ENCODE measurements around the gene KPNA1. TPM values are rescaled to one million over a fixed set of nuclear protein-coding genes. Genes with fewer than 3 reads are reported as not detected.

KPNA1 gene
- total and polyA plus RNA-seq, 2 of the 13 experiments (the other 11 are each of a cell fraction or from before 2014, with no cell fraction given): 15.4 to 30.0 TPM

GRCh38 chr3:122415762-122416654, 98.7 kb downstream of the KPNA1 start, which contains the start of gene WDR5B (continued):
- TF ChIP-seq ZNF788 (CRISPR knock-in tag; IDR thresholded peaks at IDR 0.05; ENCODE audit: borderline replicate concordance) (peak; percentile 87; the same call in 1 of the 2 replicates), NFYC (CRISPR knock-in tag; IDR thresholded peaks at IDR 0.05) (peak; percentile 89), ASH2L (IDR thresholded peaks at IDR 0.05; ENCODE audit: insufficient read length, low read depth, low read length) (peak; percentile 95), ELF1 (CRISPR knock-in tag; IDR thresholded peaks at IDR 0.05) (peak; percentile 92), ZSCAN25 (CRISPR knock-in tag; IDR thresholded peaks at IDR 0.05) (peak; percentile 60; the same call in 1 of the 2 replicates), ZNF354B (CRISPR knock-in tag; IDR thresholded peaks at IDR 0.05) (no peak), ZNF607 (CRISPR knock-in tag; IDR thresholded peaks at IDR 0.05; ENCODE audit: borderline replicate concordance) (peak; percentile 68; the same call in 1 of the 2 replicates), TGIF2 (CRISPR knock-in tag; IDR thresholded peaks at IDR 0.05) (peak; percentile 36; the same call in 1 of the 2 replicates), ZNF33B (CRISPR knock-in tag; IDR thresholded peaks at IDR 0.05) (peak; percentile 90; the same call in 1 of the 2 replicates), HMGXB3 (CRISPR knock-in tag; IDR thresholded peaks at IDR 0.05; ENCODE audit: borderline replicate concordance) (no peak; the same call in 1 of the 2 replicates), ZFP36L1 (CRISPR knock-in tag; IDR thresholded peaks at IDR 0.05) (0 out of 2 replicates have a peak, but pooled peaks have one; percentile 10), ZNF143 (CRISPR knock-in tag; IDR thresholded peaks at IDR 0.05) (peak; percentile 27; the same call in 1 of the 2 replicates), NCOA2 (CRISPR knock-in tag; IDR thresholded peaks at IDR 0.05) (no peak; the same call in 1 of the 2 replicates), ZNF772 (CRISPR knock-in tag; IDR thresholded peaks at IDR 0.05) (peak; percentile 75; the same call in 1 of the 2 replicates), RFX5 (IDR thresholded peaks at IDR 0.05; ENCODE audit: low read depth, low read length) (no peak), ARNTL (CRISPR knock-in tag; IDR thresholded peaks at IDR 0.05) (peak; percentile 55; the same call in 1 of the 2 replicates), ZNF704 (CRISPR knock-in tag; IDR thresholded peaks at IDR 0.05; ENCODE audit: borderline replicate concordance) (0 out of 2 replicates have a peak, but pooled peaks have one; percentile 26)
- TF ChIP-seq, protein P1, sequence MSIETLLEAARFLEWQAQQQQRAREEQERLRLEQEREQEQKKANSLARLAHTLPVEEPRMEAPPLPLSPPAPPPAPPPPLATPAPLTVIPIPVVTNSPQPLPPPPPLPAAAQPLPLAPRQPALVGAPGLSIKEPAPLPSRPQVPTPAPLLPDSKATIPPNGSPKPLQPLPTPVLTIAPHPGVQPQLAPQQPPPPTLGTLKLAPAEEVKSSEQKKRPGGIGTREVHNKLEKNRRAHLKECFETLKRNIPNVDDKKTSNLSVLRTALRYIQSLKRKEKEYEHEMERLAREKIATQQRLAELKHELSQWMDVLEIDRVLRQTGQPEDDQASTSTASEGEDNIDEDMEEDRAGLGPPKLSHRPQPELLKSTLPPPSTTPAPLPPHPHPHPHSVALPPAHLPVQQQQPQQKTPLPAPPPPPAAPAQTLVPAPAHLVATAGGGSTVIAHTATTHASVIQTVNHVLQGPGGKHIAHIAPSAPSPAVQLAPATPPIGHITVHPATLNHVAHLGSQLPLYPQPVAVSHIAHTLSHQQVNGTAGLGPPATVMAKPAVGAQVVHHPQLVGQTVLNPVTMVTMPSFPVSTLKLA (IDR thresholded peaks at IDR 0.05): peak; percentile 79
- TF ChIP-seq, protein P2, sequence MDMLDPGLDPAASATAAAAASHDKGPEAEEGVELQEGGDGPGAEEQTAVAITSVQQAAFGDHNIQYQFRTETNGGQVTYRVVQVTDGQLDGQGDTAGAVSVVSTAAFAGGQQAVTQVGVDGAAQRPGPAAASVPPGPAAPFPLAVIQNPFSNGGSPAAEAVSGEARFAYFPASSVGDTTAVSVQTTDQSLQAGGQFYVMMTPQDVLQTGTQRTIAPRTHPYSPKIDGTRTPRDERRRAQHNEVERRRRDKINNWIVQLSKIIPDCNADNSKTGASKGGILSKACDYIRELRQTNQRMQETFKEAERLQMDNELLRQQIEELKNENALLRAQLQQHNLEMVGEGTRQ (IDR thresholded peaks at IDR 0.05; ENCODE audit: low read depth, low read length): no peak
- TF ChIP-seq, protein P2 (CRISPR knock-in tag; IDR thresholded peaks at IDR 0.05; ENCODE audit: borderline replicate concordance): no peak

Measured in HepG2 (cell line).